ENCODE data around the gene TPCN1.

Gene TPCN1

GRCh38 chr12:113221181-113221996, at the start of gene TPCN1:
TPCN1 (plus strand) TSS chr12:113221464; CDS start chr12:113226853, 5,389 bp downstream.
- peak; percentile 100 for DNase-seq

GRCh38 chr12:113171543-113171942, 49.7 kb upstream of the TPCN1 start:
- no peak for DNase-seq

GRCh38 chr12:113172185-113172584, 49.1 kb upstream of the TPCN1 start:
- DNase-seq: no peak

GRCh38 chr12:113173081-113173698, 48.1 kb upstream of the TPCN1 start:
- DNase-seq: no peak

- DNase-seq: peak; percentile 50
Observed at GRCh38 chr12:113174461-113175384, 46.5 kb upstream of the TPCN1 start.

- DNase-seq: no peak
Observed at GRCh38 chr12:113179023-113179422, 42.2 kb upstream of the TPCN1 start.

GRCh38 chr12:113180333-113180732, 40.9 kb upstream of the TPCN1 start:
- no peak for DNase-seq

- DNase-seq: no peak
Observed at GRCh38 chr12:113181975-113182374, 39.3 kb upstream of the TPCN1 start.

GRCh38 chr12:113183030-113183589, 38.2 kb upstream of the TPCN1 start:
- no peak for DNase-seq

- no peak for DNase-seq
Observed at GRCh38 chr12:113184098-113184899, 37.0 kb upstream of the TPCN1 start.

GRCh38 chr12:113184900-113185179, 36.4 kb upstream of the TPCN1 start:
- DNase-seq: peak; percentile 93

GRCh38 chr12:113185180-113186032, 35.9 kb upstream of the TPCN1 start, which contains the start of the genes DDX54 and RITA1:
DDX54 (minus strand) TSS chr12:113185478; CDS start chr12:113185451, 27 bp downstream.
RITA1 (plus strand) TSS chr12:113185721; CDS start chr12:113186747, 1,026 bp downstream.
- DNase-seq: peak; percentile 77

GRCh38 chr12:113186033-113186365, 35.3 kb upstream of the TPCN1 start:
- peak; percentile 15 for DNase-seq

- DNase-seq: no peak
Observed at GRCh38 chr12:113186666-113187325, 34.5 kb upstream of the TPCN1 start.

- no peak for DNase-seq
Observed at GRCh38 chr12:113189361-113189760, 31.9 kb upstream of the TPCN1 start.

GRCh38 chr12:113190761-113191160, 30.5 kb upstream of the TPCN1 start:
- peak; percentile 25 for DNase-seq

- no peak for DNase-seq
Observed at GRCh38 chr12:113191227-113191626, 30.0 kb upstream of the TPCN1 start.

- DNase-seq: peak; percentile 87
Observed at GRCh38 chr12:113194971-113195391, 26.3 kb upstream of the TPCN1 start.

GRCh38 chr12:113195598-113195997, 25.7 kb upstream of the TPCN1 start:
- DNase-seq: no peak

- DNase-seq: no peak
Observed at GRCh38 chr12:113196582-113196981, 24.7 kb upstream of the TPCN1 start.

GRCh38 chr12:113196990-113197389, 24.3 kb upstream of the TPCN1 start:
- peak; percentile 76 for DNase-seq

Measured in fibroblast of skin of right biceps (primary cell).